ENCODE results near the gene ADAMTSL1. TPM values are rescaled to one million over a fixed set of nuclear protein-coding genes. Genes with fewer than 3 reads are reported as not detected.
A peak's percentile ranks its signal among the peaks of the same experiment; 100 is the strongest.

ADAMTSL1 gene
- total and polyA plus RNA-seq, 2 of the 8 experiments (the other 6 are each of a cell fraction or from before 2014, with no cell fraction given) = 0.84 to 1.1 TPM

GRCh38 chr9:18811171-18811570 is 337.2 kb downstream of the ADAMTSL1 start:
- no peaks in the 10 kb centered on the region for H3K23me2 ChIP-seq (ENCODE audit: low read depth, low read length)
- ChIA-PET POLR2A (ENCODE audit: partially characterized antibody) (no interaction called here), CTCF (ENCODE audit: partially characterized antibody) (no interaction called here)
- H3K27me3 ChIP-seq (replicated peaks in 1 of 4; ENCODE audit: control insufficient read depth in 3 of 4, extremely low read depth in 1 of 4, insufficient read depth in 3 of 4, low read length in 3 of 4) = no peaks in the 10 kb centered on the region
- H2BK120ac ChIP-seq (replicated peaks; ENCODE audit: low read depth, low read length) = no peak overlapping the region
- H3K4ac ChIP-seq (replicated peaks; ENCODE audit: insufficient read length, low read depth, low read length) = no peak overlapping the region
- no peak overlapping the region for H3K23ac ChIP-seq (ENCODE audit: insufficient read length)
- H4K8ac ChIP-seq (ENCODE audit: extremely low read depth, insufficient read depth, low read length) = no peak overlapping the region
- H3K4me2 ChIP-seq (ENCODE audit: insufficient read depth in 1 of 2, low read depth in 2 of 2, low read length in 2 of 2) = no peak overlapping the region
- H3K4me1 ChIP-seq (replicated peaks in 1 of 4; ENCODE audit: control insufficient read depth in 3 of 4, insufficient read depth in 4 of 4, low read length in 3 of 4) = no peaks in the 10 kb centered on the region
- 0 out of 2 replicates have a peak overlapping the region, but pooled peaks have one; percentile 37 for H2BK20ac ChIP-seq (ENCODE audit: low read length)
- DNase-seq (ENCODE audit: low read depth in 1 of 2, low spot score in 2 of 2) (no peak), FAIRE-seq (no peak)
- no peaks in the 10 kb centered on the region for H3K9me3 ChIP-seq (ENCODE audit: insufficient read depth in 2 of 2, low read depth in 1 of 2, low read length in 1 of 2)
- no peak overlapping the region for H2BK15ac ChIP-seq (ENCODE audit: low read length)
- no peaks in the 10 kb centered on the region for H3K79me1 ChIP-seq (ENCODE audit: low read depth, low read length)
- WGBS, 2 experiments (ENCODE audit: extremely low coverage in 1 of 2, insufficient coverage in 1 of 2, insufficient read length in 1 of 2, insufficient replicate concordance in 2 of 2, low coverage in 1 of 2, low lambda C conversion rate in 2 of 2, missing lambda C conversion rate in 1 of 2) = 85% methylated on average over 2 of the region's 2 CpGs; no CpG with 5 or more reads in 1 of the 2 experiments
- no peaks in the 10 kb centered on the region for H4K20me1 ChIP-seq (replicated peaks in 1 of 2; ENCODE audit: control insufficient read depth in 1 of 2, insufficient read depth in 2 of 2, low read length in 2 of 2)
- no peak overlapping the region for H3K9ac ChIP-seq (replicated peaks in 1 of 4; ENCODE audit: extremely low read depth in 1 of 4, low read depth in 3 of 4, low read length in 3 of 4)
- H2AK5ac ChIP-seq (ENCODE audit: low read depth, low read length) = no peak overlapping the region
- no peak overlapping the region for H4K91ac ChIP-seq (replicated peaks; ENCODE audit: insufficient read length, low read length)
- no peaks in the 10 kb centered on the region for H3K36me3 ChIP-seq (ENCODE audit: control insufficient read depth in 2 of 4, insufficient read depth in 4 of 4, low read length in 3 of 4)
- no peak overlapping the region for H3K4me3 ChIP-seq (ENCODE audit: extremely low read depth in 1 of 4, insufficient read depth in 2 of 4, low read depth in 3 of 4, low read length in 4 of 4)
- no peak overlapping the region for H3K27ac ChIP-seq (ENCODE audit: low read depth, low read length)
- no peak overlapping the region for H2BK12ac ChIP-seq (ENCODE audit: low read depth, low read length)
- no peak overlapping the region for H3K14ac ChIP-seq (ENCODE audit: insufficient read length)
- no peak overlapping the region for H2BK5ac ChIP-seq (ENCODE audit: low read depth, low read length)
- no peaks in the 10 kb centered on the region for H3K79me2 ChIP-seq (ENCODE audit: control insufficient read depth in 1 of 2, insufficient read depth in 2 of 2, low read length in 2 of 2)
- H3K56ac ChIP-seq (replicated peaks; ENCODE audit: insufficient read length, low read depth, low read length) = no peak overlapping the region
- H4K5ac ChIP-seq (ENCODE audit: insufficient read length, low read depth, low read length) = no peak overlapping the region
- H3K18ac ChIP-seq (ENCODE audit: extremely low read depth, low read length) = no peak overlapping the region
- no peak overlapping the region for H2AFZ ChIP-seq (ENCODE audit: low read length)
- TF ChIP-seq TAF7 (optimal IDR thresholded peaks at IDR 0.05; ENCODE audit: borderline replicate concordance, low read depth, low read length) (no peak), HDAC2 (IDR thresholded peaks at IDR 0.05; ENCODE audit: borderline replicate concordance in 1 of 2, low read depth in 2 of 2, low read length in 2 of 2) (no peak), HDAC6 (IDR thresholded peaks at IDR 0.05; ENCODE audit: low read depth, low read length) (no peak), SIRT6 (IDR thresholded peaks at IDR 0.05; ENCODE audit: low read length) (no peak), ATF2 (IDR thresholded peaks at IDR 0.05; ENCODE audit: low read length) (no peak), RNF2 (IDR thresholded peaks at IDR 0.05; ENCODE audit: borderline replicate concordance, low read depth, low read length, missing control alignments, poor library complexity, severe bottlenecking) (no peak), KDM4A (IDR thresholded peaks at IDR 0.05; ENCODE audit: low read depth, low read length, severe bottlenecking) (no peak), SP4 (IDR thresholded peaks at IDR 0.05; ENCODE audit: low read length) (no peak), EGR1 (IDR thresholded peaks at IDR 0.05; ENCODE audit: borderline replicate concordance, low read depth, low read length) (no peak), RBBP5 (IDR thresholded peaks at IDR 0.05; ENCODE audit: borderline replicate concordance, low read depth, low read length) (no peak)
- TF ChIP-seq, protein P1, sequence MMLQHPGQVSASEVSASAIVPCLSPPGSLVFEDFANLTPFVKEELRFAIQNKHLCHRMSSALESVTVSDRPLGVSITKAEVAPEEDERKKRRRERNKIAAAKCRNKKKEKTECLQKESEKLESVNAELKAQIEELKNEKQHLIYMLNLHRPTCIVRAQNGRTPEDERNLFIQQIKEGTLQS (IDR thresholded peaks at IDR 0.05; ENCODE audit: insufficient read depth, low read depth, low read length) = no peak

Data from H1 (cell line).